GM18858 (cell line): ENCODE data around the gene SKP1.

Experiments
- ATAC-seq: cut with Tn5 transposase; IDR thresholded peaks from one replicate; pipeline ENCODE4 v1.9.1; 2021; ENCODE audit not compliant: unreplicated experiment

Gene SKP1

DNA sequence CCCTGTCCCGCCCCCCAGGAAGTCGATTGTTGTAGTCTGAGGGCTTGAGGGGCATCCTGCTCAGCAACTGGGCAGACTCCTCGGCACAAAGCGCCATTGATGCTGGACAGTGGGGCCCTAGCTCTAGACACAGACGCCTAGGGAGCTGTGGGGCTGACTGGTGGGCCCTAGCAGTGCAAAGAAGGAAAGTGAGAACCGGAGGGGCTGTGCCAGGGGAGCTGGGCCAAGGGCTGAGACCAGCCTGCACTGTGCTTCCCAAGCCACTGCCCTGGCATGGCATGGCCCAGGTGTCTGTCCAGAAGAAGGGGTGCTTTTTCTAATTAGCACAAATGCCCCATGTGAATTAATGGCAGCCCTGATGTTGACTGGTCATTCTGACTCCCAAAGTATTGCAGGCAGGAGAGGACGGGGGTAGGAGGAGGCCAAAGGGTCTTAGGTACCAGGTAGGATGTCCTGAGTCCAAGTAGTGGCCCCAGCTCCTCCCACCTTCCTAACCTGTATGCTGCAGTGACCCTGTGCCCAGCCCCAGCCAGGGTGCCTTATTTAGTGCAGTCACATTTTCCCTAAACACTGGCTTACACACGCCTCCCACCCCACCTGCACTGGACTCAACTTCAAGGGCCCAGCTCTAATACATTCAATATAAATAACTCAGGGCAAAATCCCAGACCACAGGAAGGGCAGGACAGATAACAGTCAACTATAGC, 46.4 kb downstream of the SKP1 start:
- ATAC-seq = no peak

DNA sequence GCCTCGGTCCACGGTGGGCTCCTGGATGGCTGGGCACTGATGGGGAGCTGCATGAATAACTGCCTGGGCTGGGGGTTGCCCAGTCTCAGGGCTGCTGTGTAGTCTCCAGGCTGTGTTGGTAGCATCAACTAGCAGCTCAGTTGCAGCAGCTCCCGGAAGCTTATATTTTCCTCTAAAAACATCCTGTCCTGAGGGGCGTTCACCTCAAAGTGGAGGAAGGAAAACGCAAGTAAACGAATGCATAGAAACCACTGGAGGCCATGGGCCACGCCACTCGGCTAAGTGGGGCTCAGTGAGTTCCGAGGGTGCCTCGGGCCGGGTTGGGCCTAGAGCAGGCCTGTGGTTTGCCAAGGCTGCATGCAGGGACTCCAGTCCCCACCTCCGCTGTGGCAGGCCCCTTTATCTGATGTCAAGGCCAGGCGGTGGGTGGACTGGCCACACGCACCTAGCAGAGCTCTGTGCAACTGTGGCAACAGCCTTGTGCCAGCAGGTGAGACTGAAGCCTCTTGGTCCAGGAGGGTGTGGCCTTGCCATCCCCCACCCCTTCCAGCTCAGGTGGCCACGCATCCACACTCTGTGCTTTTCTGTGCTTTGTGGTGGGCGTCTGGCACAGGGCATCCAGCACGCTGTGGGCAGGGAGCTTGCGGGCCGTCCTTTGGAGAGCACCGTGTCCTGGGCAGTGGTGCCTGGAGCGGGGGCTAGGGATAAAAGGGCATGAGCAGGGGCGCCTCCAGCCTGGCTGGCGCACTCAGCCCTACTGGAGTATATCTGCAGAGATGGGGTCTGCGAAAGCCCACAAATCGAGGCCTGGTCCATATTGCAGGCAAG, 47.1 kb downstream of the SKP1 start:
- no peak for ATAC-seq

- no peak for ATAC-seq
Measured at GRCh38 chr5:134128648-134128995, 48.1 kb downstream of the SKP1 start.

GRCh38 chr5:134127988-134128647, 48.6 kb downstream of the SKP1 start:
- ATAC-seq = no peak

DNA sequence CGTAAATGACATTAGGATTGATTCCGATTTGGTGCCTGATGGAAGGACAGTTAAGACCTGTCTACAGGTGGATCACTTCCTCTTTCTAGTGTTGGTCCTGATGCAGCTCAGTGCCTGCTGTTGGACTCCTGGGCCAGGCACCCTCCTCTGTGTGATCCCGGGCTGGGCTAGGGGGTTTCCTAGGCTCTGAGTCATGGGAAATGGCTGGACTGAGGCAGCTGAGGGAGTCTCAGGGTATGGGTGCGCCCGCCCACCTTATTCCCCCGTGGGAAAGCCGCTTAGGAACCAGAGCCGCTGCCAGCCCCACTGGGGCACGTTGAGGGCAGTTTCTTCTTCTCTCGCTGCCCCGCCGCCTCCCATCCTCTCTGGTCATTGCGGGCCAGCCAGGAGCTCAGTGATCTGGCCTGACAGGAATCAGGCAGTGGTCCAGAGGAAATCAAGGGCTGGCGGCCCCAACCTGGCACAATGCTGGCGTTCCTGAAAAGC, 49.3 kb downstream of the SKP1 start:
- peak; percentile 64 for ATAC-seq

DNA sequence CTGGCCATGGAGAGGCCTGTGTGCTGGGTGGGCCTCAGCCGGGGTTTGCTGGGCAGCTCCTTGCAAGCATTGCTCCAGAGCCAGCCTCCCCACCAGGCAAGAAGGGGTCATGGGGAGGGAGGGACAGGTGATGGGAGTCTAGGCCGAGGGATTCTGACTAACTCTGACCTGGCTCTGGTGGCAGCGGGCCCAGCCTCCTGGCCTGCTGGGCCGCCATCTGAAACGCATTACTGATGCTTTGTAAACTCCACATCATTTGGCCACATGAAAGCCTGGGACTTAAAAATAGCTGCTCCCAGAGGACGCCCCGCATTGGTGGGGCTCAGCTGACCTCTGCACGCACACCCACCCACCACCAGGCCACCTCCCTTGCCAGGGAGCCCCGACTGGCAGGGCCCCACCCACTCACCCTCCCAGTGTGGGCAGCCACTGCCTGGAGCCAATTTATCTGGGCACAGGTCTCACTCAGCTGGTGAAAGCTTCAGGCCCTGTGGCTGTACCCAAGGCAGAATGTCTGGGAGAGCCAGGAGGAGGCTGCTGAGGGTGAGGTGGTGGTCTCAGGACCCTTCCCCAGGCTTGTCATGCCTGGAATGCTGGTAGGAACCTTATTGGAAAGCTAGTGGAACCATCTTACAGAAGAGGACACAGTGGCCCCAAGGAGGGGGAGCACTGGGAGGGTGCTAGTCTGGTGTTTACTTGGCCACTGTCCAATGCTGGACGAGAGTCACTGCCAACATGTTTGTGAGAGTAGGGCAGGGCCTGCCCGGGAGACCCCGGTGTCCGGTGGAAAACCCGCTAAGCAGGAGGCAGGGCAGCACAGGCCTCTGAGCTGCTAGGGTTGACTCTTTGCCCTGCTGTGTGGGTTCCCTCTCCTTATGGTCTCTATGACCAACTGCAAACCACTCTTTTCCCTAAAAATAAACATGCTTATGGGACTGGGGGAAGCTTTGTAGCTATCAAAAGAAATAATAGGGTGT, 51.4 kb downstream of the SKP1 start:
- no peak for ATAC-seq

GRCh38 chr5:134124289-134125038, 52.3 kb downstream of the SKP1 start:
- no peak for ATAC-seq

GRCh38 chr5:134123360-134123759, 53.4 kb downstream of the SKP1 start:
- ATAC-seq = no peak

DNA sequence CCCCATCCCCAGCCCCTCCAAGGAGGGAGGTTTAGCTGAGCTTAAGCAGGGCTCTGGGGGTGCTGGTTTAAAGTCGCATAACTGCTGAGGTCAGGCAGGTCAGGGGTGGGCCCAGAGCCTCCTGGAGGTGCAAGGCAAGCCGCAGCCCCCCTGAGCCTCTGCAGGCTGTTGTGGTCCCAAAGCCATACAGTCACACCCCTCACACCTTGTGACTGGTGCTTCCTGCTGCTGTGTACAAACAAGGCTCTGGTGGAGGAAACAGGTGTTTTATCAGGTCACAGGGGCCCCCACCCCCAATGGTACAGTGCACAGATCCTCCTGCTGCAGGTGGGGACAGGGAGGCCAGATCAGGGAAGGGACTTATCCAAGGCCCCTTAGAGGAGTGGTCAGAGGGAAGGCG, 54.2 kb downstream of the SKP1 start:
- ATAC-seq = no peak

DNA sequence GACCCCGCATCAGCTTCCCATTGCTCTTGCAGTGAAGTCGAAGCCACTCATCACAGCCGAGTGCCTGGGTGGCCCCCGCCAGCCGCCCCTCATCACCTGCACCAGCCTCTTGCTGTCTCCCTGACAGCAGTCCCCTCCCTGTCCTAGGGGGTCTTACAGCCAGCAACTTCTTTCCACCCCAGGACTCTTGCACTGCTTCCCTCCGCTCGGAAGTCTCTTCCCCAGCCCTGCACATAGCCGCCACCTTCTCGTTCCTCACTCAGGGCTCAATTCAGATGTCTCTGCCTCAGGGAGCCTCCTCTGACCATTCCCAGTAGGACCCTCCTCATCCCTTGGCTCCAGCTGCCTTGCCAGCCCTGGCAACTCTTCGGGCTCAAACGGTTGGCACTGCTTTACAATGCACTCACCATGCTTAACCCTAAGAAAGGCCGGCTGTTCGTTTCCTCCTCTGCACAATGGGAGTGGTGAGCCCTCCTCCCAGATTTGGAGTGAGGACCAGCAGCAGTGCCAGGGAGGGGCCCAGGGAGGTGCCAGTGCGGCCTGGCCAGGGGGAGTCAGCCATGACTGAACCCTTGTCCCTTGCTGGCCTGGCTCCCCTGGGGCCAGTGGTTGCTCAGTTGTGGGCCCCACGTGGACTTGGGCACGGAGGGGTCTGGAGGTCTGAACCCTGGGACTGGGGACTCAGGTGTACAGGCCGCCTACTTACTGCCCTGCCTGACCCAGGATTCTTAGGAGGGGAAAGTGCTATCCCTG, 56.2 kb downstream of the SKP1 start:
- ATAC-seq = no peak

DNA sequence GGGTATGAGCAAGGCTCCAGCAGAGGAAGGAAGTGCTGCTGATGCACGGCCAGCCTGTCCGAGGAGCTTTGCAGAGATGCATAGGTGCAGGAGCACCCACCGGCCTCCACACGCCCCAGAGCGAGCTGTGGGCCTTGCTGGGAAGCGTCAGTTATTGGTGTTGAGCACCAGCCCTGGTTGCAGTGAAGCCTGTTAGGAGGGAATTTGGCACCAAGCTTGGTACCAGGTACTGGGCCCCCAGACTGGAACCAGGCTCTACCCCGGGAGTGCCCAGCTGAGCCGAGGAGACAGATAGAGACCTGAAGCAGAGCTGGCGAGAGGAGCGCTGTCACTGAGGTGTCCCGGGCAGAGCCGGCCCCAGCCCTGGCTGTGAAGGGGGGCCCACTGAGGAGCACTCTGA, 57.0 kb downstream of the SKP1 start:
- no peak for ATAC-seq

DNA sequence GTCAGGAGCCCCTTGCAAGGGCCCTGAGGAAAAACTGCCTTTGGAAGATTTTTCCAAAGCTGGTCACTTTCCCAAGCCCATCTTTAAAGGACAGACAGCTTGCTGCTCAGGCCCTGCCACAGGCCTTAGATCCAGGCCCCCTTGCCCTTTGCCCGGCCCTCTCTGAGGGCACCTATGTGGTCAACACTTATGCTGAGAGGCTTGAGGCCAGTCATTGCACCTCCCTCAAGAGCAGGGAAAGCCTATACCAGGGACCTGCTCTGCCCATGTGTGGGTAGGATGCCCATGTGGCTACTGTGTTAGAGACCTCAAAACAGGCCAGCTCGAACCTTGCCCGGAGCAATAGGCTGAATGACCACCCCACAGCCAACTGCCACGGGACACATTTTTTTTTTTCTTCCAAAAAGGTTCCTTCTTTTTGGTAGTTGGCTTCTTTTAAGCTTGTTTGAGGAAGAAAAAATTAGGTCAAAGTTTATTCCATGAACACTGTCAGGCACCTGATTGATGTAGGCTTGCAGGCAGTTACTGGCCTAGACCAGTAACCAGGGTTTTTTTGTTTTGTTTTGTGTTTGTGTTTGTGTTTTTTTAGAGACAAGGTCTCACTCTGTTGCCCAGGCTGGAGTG, 58.4 kb downstream of the SKP1 start:
- ATAC-seq = no peak

- no peak for ATAC-seq
Measured at GRCh38 chr5:134116789-134117761, 59.7 kb downstream of the SKP1 start.

DNA sequence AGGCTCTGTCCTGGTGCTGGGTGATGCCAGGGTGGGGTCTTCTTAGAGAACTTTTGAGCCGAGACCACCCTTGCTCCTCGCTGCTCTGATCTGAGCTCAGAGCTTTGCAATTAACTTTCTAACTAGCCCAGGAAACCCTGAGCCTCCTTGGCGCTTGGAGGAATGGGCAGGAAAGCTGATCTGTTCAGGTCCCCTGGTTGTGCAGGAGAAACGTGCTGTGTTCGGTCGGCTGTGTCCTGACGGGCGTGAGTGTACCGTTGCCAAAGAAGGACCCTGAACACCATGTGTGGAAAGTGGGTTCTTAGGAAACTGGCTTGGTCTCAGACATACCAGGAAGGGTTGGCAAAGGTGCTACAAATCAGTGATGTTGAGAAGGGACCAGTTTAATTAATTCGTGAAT, 60.5 kb downstream of the SKP1 start:
- no peak for ATAC-seq

DNA sequence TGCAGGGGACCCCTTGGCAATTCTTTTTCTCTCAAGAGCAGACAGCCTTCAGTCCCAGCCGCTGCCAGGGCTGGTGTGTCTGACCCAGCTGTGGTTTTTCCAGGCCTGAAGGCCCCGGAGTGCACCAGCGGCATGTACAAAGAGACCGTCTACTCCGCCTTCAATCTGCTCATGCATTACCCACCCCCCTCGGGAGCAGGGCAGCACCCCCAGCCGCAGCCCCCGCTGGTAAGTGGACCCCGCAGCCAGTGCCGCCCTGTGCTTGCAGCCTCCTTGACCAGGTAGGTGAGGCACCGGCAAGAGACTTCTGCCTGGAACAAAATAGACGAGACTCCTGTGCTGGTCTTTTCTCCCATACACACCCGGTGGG, 61.0 kb downstream of the SKP1 start:
- ATAC-seq = no peak

DNA sequence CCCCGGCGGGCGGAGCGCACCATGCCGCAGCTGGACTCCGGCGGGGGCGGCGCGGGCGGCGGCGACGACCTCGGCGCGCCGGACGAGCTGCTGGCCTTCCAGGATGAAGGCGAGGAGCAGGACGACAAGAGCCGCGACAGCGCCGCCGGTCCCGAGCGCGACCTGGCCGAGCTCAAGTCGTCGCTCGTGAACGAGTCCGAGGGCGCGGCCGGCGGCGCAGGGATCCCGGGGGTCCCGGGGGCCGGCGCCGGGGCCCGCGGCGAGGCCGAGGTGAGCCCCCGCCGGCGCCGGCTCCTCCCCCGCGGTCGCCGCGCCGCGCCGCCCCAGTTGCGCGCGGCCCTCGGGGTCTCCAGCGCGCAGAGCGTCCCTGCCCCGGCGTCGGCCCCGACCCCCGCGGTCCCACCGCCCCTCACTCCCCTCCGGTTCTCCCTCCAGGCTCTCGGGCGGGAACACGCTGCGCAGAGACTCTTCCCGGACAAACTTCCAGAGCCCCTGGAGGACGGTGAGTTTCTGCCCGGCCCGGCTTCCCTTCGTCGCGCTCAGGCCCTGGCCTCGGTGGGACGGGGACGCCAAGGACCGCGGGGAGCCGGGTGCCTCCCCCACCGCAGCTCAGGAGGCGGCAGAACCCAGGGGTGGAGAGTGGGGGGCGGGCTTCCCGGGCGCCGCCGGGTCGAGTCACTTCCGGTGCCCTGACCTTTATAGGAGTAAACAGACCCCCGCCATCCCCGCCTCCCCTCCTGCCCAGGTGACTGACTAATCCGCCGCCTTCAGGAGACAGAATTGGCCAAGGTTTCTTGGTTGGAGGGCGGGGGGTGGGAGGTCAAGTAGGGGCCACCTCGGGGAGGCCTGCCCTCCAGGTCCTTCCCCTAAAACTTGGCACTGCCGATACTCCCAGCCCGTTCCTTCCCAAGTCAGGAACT, 61.6 kb downstream of the SKP1 start:
- ATAC-seq = no peak
